Naive thymus-derived CD8-positive, alpha-beta T cell (primary cell): ENCODE results near the gene TMIGD1. TPM values are rescaled to one million over a fixed set of nuclear protein-coding genes. Genes with fewer than 3 reads are reported as not detected.
A peak's percentile ranks its signal among the peaks of the same experiment; 100 is the strongest.

Experiments
- ATAC-seq, 2 donors: fragments of 150-1000 bp; cut with Tn5 transposase in 1 of 2; sonication (Bioruptor Pico), chemical (Tn5 transposase) in 1 of 2; 1 replicate in 1 of 2; 2 replicates in 1 of 2; pipeline ENCODE4 v1.10.0; 2021; ENCODE audit warnings: mild to moderate bottlenecking in 2 of 2, moderate library complexity in 2 of 2
- POLR2A ChIA-PET: fragments of 350-600 bp; sonication (Branson Sonifier 250); formaldehyde crosslinking; loops from one replicate; lab custom pipeline; 2021; ENCODE audit warnings: antibody characterized with exemption; lab: Charles Lee
- DNase-seq, 10 donors: peaks; one replicate each; pipeline versions ENCODE4 v3.0.0 to v3.0.0-alpha.2; 2020 to 2022
- H3K27ac Mint-ChIP-seq, 10 donors: one replicate each; pipeline ENCODE4 v1.8.0; 2020 to 2022; ENCODE audit warnings: mild to moderate bottlenecking in 10 of 10, mixed read lengths in 10 of 10, moderate library complexity in 4 of 10, inconsistent platforms in 1 of 10
- H3K27me3 Mint-ChIP-seq, 5 donors: one replicate each; pipeline ENCODE4 v1.8.0; 2021 to 2022; ENCODE audit warnings: mixed read lengths in 5 of 5
- H3K36me3 Mint-ChIP-seq, 3 donors: one replicate each; pipeline ENCODE4 v1.8.0; 2020 to 2022; ENCODE audit warnings: mixed read lengths in 3 of 3, mild to moderate bottlenecking in 2 of 3, inconsistent platforms in 1 of 3
- H3K4me1 Mint-ChIP-seq, 4 donors: one replicate each; pipeline ENCODE4 v1.8.0; 2021 to 2022; ENCODE audit warnings: mixed read lengths in 4 of 4
- H3K4me3 Mint-ChIP-seq, 10 donors: one replicate each; pipeline ENCODE4 v1.8.0; 2020 to 2022; ENCODE audit warnings: mild to moderate bottlenecking in 10 of 10, mixed read lengths in 10 of 10, moderate library complexity in 6 of 10, inconsistent platforms in 1 of 10
- H3K9me3 Mint-ChIP-seq, 9 donors: one replicate each; pipeline ENCODE4 v1.8.0; 2020 to 2022; ENCODE audit warnings: mixed read lengths in 9 of 9, mild to moderate bottlenecking in 3 of 9, inconsistent platforms in 1 of 9, moderate library complexity in 1 of 9
- polyA plus RNA-seq, 3 donors: library from polyadenylated mRNA; unstranded; fragments of 300-500 nt; fragmentation: Illumina TruSeq; gene quantifications; one replicate each; pipeline ENCODE4 v1.2.3, GENCODE V29; 2021
- total RNA-seq, 8 experiments: library from RNA in 2 of 8; stranded (reverse) in 2 of 8; gene quantifications; one replicate each; pipeline ENCODE4 v1.2.3 and lab custom pipeline; 2021 to 2026

Gene TMIGD1
- total and polyA plus RNA-seq, 5 experiments from 2014 or later: not detected

DNA sequence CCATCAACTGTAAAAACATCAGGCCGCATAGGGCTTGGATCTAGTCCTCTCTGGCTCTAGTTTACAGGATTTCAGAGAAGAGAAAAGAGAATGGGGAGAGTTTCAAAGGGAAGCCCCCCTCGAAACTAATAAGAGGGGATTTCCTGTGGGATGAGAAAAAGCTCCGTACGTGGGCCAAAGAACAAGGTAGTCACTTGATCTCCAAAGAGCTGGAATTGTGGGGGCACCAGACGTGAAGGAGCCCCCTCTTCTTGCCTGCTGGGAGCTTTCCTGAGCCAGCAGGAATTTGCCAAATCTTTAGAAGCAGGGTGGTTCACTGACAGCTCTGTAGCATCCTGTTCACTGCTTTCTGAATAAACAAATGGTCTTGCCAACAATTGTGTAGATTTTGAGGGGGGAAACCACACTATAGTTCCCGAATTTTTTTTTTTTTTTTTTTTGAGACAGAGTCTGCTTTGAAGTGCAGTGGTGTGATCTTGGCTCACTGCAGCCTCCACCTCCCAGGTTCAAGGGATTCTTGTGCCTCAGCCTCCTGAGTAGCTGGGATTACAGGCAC, 7.0 kb upstream of the TMIGD1 start:
- POLR2A ChIA-PET: interaction anchor here (0.7 to 1.6 kb wide), 5 partner anchors 38 to 478 kb away, joined by 3 to 6 read pairs (median 3); partner anchors contain the start of gene CPD
- Mint-ChIP-seq H3K4me1 (peaks cover 7 to 15% (median 12%) of the 10 kb centered on the region in 4 donors), H3K27me3 (no peaks in the 10 kb centered on the region), H3K36me3 (no peaks in the 10 kb centered on the region), H3K27ac (peak overlapping the region in 3 of 10 donors; percentile 9 to 32 (median 22)), H3K4me3 (no peak overlapping the region), H3K9me3 (peaks cover 0 to 3% (median 0%) of the 10 kb centered on the region in 9 donors)
- DNase-seq (no peak), ATAC-seq (no peak)

- no peaks in the 10 kb centered on the region for H3K27me3 Mint-ChIP-seq
- H3K4me3 Mint-ChIP-seq: no peak overlapping the region
- ATAC-seq: no peak
- H3K36me3 Mint-ChIP-seq: no peaks in the 10 kb centered on the region
- POLR2A ChIA-PET: interaction anchor here (0.5 to 1.1 kb wide), 3 partner anchors 22 to 222 kb away, joined by 3 to 4 read pairs (median 3); partner anchors contain the start of gene NSRP1
- H3K27ac Mint-ChIP-seq: no peak overlapping the region
- H3K9me3 Mint-ChIP-seq: peaks cover 0 to 3% (median 0%) of the 10 kb centered on the region in 9 donors
- DNase-seq: no peak
- H3K4me1 Mint-ChIP-seq: peaks cover 7 to 15% (median 12%) of the 10 kb centered on the region in 4 donors
Measured at GRCh38 chr17:30339086-30339485, 5.2 kb upstream of the TMIGD1 start.

DNA sequence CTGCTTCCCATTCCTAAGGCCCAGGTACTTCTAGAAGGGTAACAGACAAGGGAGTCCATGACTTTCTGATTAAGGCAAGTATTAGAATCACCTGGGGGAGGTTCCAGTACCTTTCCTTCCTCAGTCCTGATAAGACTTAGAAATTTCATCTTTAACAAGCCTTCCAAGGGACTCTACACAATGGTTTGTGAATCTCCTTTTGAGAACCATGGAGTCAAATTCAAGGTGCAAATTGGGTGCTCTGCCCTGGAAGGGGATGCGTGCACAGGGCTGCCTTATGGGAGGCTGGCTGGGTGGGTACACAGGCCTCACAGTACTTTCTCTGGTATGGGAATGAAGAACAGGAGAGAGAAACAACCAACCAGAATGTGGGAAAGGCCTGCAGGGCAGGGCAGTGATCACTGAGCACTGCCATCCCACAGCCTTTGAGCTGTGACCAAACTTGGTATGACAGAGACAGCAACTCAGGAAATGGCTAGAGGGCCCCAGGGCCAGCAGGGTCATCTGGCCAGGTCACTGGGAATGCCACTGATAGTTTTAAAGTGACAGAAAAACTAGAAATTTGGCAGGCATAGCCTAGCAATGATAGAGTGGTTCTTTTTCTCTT, 3.6 kb upstream of the TMIGD1 start:
- Mint-ChIP-seq H3K27me3 (no peaks in the 10 kb centered on the region), H3K27ac (peak overlapping the region in 3 of 10 donors; percentile 35 to 47 (median 40)), H3K4me1 (peaks cover 14 to 27% (median 24%) of the 10 kb centered on the region in 4 donors), H3K4me3 (no peak overlapping the region), H3K9me3 (peaks cover 0 to 3% (median 0%) of the 10 kb centered on the region in 9 donors), H3K36me3 (no peaks in the 10 kb centered on the region)
- no peak for DNase-seq
- ATAC-seq: no peak
- POLR2A ChIA-PET: interaction anchor here (1.5 to 3.4 kb wide), 2 partner anchors 14 to 46 kb away, joined by 6 to 17 read pairs; partner anchors contain the start of gene BLMH

- H3K4me3 Mint-ChIP-seq: no peak overlapping the region
- no peaks in the 10 kb centered on the region for H3K36me3 Mint-ChIP-seq
Measured at GRCh38 chr17:30336369-30337171, 2.7 kb upstream of the TMIGD1 start.

DNA sequence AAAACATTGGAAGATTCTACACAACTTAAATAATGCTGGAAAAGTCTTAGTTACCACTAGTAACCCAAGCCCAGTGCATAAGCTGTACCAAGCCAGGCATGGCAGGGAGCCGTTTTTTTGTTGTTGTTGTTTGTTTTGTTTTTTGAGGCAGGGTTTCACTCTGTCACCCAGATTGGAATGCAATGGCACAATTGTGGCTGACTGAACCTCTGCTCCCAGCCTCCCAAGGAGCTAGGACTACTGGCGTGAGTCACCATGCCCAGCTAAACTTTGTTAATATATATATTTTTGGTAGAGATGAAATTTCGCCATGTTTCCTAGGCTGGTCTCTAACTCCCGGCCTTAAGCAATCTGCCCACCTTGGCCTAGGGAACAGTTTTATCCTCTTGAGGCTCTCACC, 564 bp upstream of the TMIGD1 start:
- peak overlapping the region in 1 of 10 donors; percentile 57 for H3K27ac Mint-ChIP-seq
- H3K4me1 Mint-ChIP-seq: peaks cover 19 to 47% (median 41%) of the 10 kb centered on the region in 4 donors
- H3K9me3 Mint-ChIP-seq: peaks cover 0 to 3% (median 0%) of the 10 kb centered on the region in 9 donors
- H3K36me3 Mint-ChIP-seq: no peaks in the 10 kb centered on the region
- DNase-seq (no peak), ATAC-seq (no peak)
- H3K4me3 Mint-ChIP-seq: no peak overlapping the region
- H3K27me3 Mint-ChIP-seq: no peaks in the 10 kb centered on the region
- POLR2A ChIA-PET: interaction anchor here (1.0 to 3.4 kb wide), 2 partner anchors 43 to 229 kb away, joined by 3 to 17 read pairs; partner anchors contain the start of gene BLMH

More at GRCh38 chr17:30336369-30337171, 2.7 kb upstream of the TMIGD1 start:
- POLR2A ChIA-PET: interaction anchor here (0.6 to 3.4 kb wide), 4 partner anchors 13 to 219 kb away, joined by 3 to 17 read pairs (median 6); partner anchors contain the start of gene BLMH
- peaks cover 16 to 35% (median 33%) of the 10 kb centered on the region in 4 donors for H3K4me1 Mint-ChIP-seq
- H3K27ac Mint-ChIP-seq: peak overlapping the region in 1 of 10 donors; percentile 27
- ATAC-seq: peak; percentile 45 to 46
- H3K27me3 Mint-ChIP-seq: no peaks in the 10 kb centered on the region
- peak; percentile 39 to 82 (median 58) for DNase-seq
- H3K9me3 Mint-ChIP-seq: peaks cover 0 to 3% (median 0%) of the 10 kb centered on the region in 9 donors

GRCh38 chr17:30332057-30332542, 1.8 kb downstream of the TMIGD1 start:
- ATAC-seq: peak; percentile 93 to 95

GRCh38 chr17:30326809-30327208, 7.0 kb downstream of the TMIGD1 start:
- H3K27ac Mint-ChIP-seq: no peak overlapping the region
- POLR2A ChIA-PET: interaction anchor here (0.7 kb wide), 3 partner anchors 18 to 34 kb away, joined by 3 read pairs; no protein-coding TSS in a partner anchor
- H3K4me3 Mint-ChIP-seq: no peak overlapping the region
- peaks cover 16 to 55% (median 42%) of the 10 kb centered on the region in 4 donors for H3K4me1 Mint-ChIP-seq
- H3K27me3 Mint-ChIP-seq: peaks cover 0 to 1% (median 0%) of the 10 kb centered on the region in 5 donors
- no peak for ATAC-seq
- no peak for DNase-seq
- H3K36me3 Mint-ChIP-seq: no peaks in the 10 kb centered on the region
- no peaks in the 10 kb centered on the region for H3K9me3 Mint-ChIP-seq

More at GRCh38 chr17:30332057-30332542, 1.8 kb downstream of the TMIGD1 start:
- DNase-seq: peak; percentile 14 to 81 (median 54)
- H3K4me1 Mint-ChIP-seq: peaks cover 19 to 51% (median 44%) of the 10 kb centered on the region in 4 donors
- peak overlapping the region; percentile 20 to 86 (median 73) for H3K4me3 Mint-ChIP-seq
- peaks cover 0 to 1% (median 0%) of the 10 kb centered on the region in 5 donors for H3K27me3 Mint-ChIP-seq
- peak overlapping the region; percentile 5 to 93 (median 86) for H3K27ac Mint-ChIP-seq
- H3K36me3 Mint-ChIP-seq: no peaks in the 10 kb centered on the region
- H3K9me3 Mint-ChIP-seq: peaks cover 0 to 3% (median 0%) of the 10 kb centered on the region in 9 donors
- POLR2A ChIA-PET: interaction anchor here (0.6 to 2.5 kb wide), 4 partner anchors 9 to 40 kb away, joined by 4 to 15 read pairs (median 5); partner anchors contain the start of gene BLMH

GRCh38 chr17:30324723-30325122, 9.1 kb downstream of the TMIGD1 start:
- POLR2A ChIA-PET: no interaction called here
- Mint-ChIP-seq H3K27ac (peak overlapping the region in 5 of 10 donors; percentile 68 to 95 (median 88)), H3K4me3 (no peak overlapping the region), H3K36me3 (no peaks in the 10 kb centered on the region), H3K4me1 (peaks cover 11 to 39% (median 24%) of the 10 kb centered on the region in 4 donors), H3K9me3 (no peaks in the 10 kb centered on the region), H3K27me3 (peaks cover 0 to 1% (median 0%) of the 10 kb centered on the region in 5 donors)
- DNase-seq: no peak
- no peak for ATAC-seq

DNA sequence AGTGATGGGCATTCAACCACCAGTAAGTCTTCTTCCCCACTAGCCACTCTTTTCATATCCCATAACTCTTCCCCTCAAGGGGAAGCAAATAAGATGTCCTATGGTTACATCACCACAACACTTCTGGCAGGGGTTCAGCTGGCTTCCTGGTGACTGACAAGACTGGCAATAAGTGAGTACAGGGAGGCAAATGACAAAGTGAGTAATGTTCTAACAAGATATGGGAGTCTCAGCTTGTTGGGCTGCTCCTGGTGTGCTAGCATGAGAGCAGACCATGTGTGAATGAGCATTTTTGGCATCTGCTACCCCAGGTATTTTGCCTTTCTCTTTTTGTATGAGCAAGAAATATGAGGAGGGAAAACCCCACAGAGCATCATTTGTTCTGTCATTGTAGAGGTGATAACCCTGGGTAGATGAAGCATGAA, 9.9 kb downstream of the TMIGD1 start:
- Mint-ChIP-seq H3K4me3 (peak overlapping the region in 9 of 10 donors; percentile 26 to 67 (median 55)), H3K27ac (peak overlapping the region; percentile 38 to 95 (median 90)), H3K27me3 (peaks cover 0 to 1% (median 0%) of the 10 kb centered on the region in 5 donors), H3K4me1 (peaks cover 11 to 32% (median 22%) of the 10 kb centered on the region in 4 donors), H3K36me3 (no peaks in the 10 kb centered on the region), H3K9me3 (no peaks in the 10 kb centered on the region)
- peak; percentile 54 to 56 for ATAC-seq
- POLR2A ChIA-PET: interaction anchor here (0.5 to 2.1 kb wide), 7 partner anchors 8 to 563 kb away, joined by 3 to 17 read pairs (median 4); partner anchors contain the start of genes BLMH and CRLF3
- peak in 3 of 10 donors; percentile 7 to 13 (median 8) for DNase-seq

DNA sequence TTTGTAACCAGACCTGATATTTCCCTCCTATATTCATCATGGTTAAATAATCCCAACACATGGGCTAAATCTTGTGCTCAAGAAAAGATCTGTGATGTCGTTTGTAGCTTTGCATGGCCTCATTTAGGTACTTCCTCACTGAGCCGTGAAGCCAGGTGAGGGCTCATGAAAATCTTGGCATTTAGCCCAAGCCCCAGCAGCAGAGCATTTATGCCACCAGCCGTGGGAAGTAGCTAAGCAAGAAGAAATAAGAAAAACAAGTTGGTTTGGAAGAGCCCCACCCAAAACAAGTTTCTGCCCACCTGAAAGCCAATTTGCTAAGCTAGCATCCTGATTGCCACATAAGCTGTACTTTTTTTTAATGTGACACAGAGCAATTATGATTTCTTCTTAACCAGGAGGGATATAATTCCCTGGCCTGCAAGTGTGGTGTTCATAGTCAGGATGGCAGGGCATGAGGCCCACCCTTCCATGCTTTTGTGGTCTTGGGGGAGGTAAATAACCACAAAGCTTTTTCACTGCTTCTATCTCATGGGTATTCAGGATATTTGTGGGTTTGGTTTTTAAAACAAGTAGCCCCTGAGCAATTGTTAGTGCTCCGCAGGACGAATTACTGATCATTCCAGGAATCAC, 10.5 kb downstream of the TMIGD1 start:
- no peaks in the 10 kb centered on the region for H3K36me3 Mint-ChIP-seq
- ATAC-seq: peak; percentile 92 to 93

GRCh38 chr17:30321314-30321713, 12.5 kb downstream of the TMIGD1 start:
- ATAC-seq (no peak), DNase-seq (no peak)
- H3K27me3 Mint-ChIP-seq: no peaks in the 10 kb centered on the region
- H3K9me3 Mint-ChIP-seq: no peaks in the 10 kb centered on the region
- H3K36me3 Mint-ChIP-seq: no peaks in the 10 kb centered on the region
- peak overlapping the region in 4 of 10 donors; percentile 37 to 81 (median 66) for H3K27ac Mint-ChIP-seq
- H3K4me3 Mint-ChIP-seq: no peak overlapping the region
- H3K4me1 Mint-ChIP-seq: peaks cover 11 to 32% (median 21%) of the 10 kb centered on the region in 4 donors
- POLR2A ChIA-PET: interaction anchor here (0.5 to 1.2 kb wide), 2 partner anchors 11 to 68 kb away, joined by 3 to 5 read pairs; no protein-coding TSS in a partner anchor

More for the DNA sequence above, 10.5 kb downstream of the TMIGD1 start:
- POLR2A ChIA-PET: interaction anchor here (0.5 to 2.1 kb wide), 7 partner anchors 9 to 563 kb away, joined by 3 to 17 read pairs (median 3); partner anchors contain the start of genes BLMH and CRLF3
- peak; percentile 24 to 88 (median 63) for DNase-seq
- peak overlapping the region; percentile 38 to 95 (median 90) for H3K27ac Mint-ChIP-seq
- peaks cover 11 to 32% (median 22%) of the 10 kb centered on the region in 4 donors for H3K4me1 Mint-ChIP-seq
- peaks cover 0 to 1% (median 0%) of the 10 kb centered on the region in 5 donors for H3K27me3 Mint-ChIP-seq
- no peaks in the 10 kb centered on the region for H3K9me3 Mint-ChIP-seq
- H3K4me3 Mint-ChIP-seq: peak overlapping the region in 9 of 10 donors; percentile 39 to 67 (median 55)
